PC-9 (cell line): Measurements from ENCODE around the gene MIDN. TPM values are rescaled to one million over a fixed set of nuclear protein-coding genes. Genes with fewer than 3 reads are reported as not detected.
A peak's percentile ranks its signal among the peaks of the same experiment; 100 is the strongest.

Experiments
- BruUV-seq: library from RNA; stranded (reverse); fragments of 400-500 nt; replicated peaks from 2 replicates; lab custom pipeline; 2021; lab: Mats Ljungman, UMichigan
- CTCF ChIA-PET: fragments of 300-600 bp; sonication (Branson Sonifier 250); formaldehyde crosslinking; loops from one replicate; lab custom pipeline; 2022; ENCODE audit warnings: antibody characterized with exemption; lab: Charles Lee
- POLR2A ChIA-PET: fragments of 300-600 bp; sonication (Branson Sonifier 250); formaldehyde crosslinking; loops from one replicate; lab custom pipeline; 2022; ENCODE audit warnings: antibody characterized with exemption; ENCODE audit not compliant: unreplicated experiment; lab: Charles Lee
- DNase-seq, 2 experiments: peaks; one replicate each; pipeline versions ENCODE4 v3.0.0 to v3.0.0-alpha.2; 2015 to 2022; ENCODE audit warnings: mixed read lengths in 1 of 2
- H2AFZ ChIP-seq: fragments of 200-600 bp; sonication (generic); 2 replicates; pipeline ENCODE4 v1.8.1; 2017; ENCODE audit warnings: antibody characterized with exemption
- H3F3A ChIP-seq: fragments of 200-600 bp; sonication (generic); 2 replicates; pipeline ENCODE4 v1.8.1; 2017; ENCODE audit warnings: antibody characterized with exemption, mild to moderate bottlenecking, low read depth; ENCODE audit not compliant: insufficient read depth
- H3K27ac ChIP-seq: fragments of 200-600 bp; sonication (generic); 2 replicates; pipeline ENCODE4 v1.6.1; 2016; ENCODE audit warnings: mixed run types
- H3K27me3 ChIP-seq: fragments of 200-600 bp; sonication (generic); 2 replicates; pipeline ENCODE4 v1.6.1; 2016; ENCODE audit warnings: low read depth, mixed run types; ENCODE audit not compliant: insufficient read depth
- H3K36me3 ChIP-seq: fragments of 200-600 bp; sonication (generic); 2 replicates; pipeline ENCODE4 v1.6.1; 2016; ENCODE audit warnings: low read depth, mixed run types
- H3K4me1 ChIP-seq: fragments of 200-600 bp; sonication (generic); replicated peaks from 2 replicates; pipeline ENCODE4 v1.6.1; 2016; ENCODE audit warnings: mixed run types; ENCODE audit not compliant: insufficient read depth
- H3K4me2 ChIP-seq: fragments of 200-600 bp; sonication (generic); 2 replicates; pipeline ENCODE4 v1.6.1; 2017; ENCODE audit warnings: mixed run types
- H3K4me3 ChIP-seq: fragments of 200-600 bp; sonication (generic); 2 replicates; pipeline ENCODE4 v1.6.1; 2016; ENCODE audit warnings: mixed run types
- H3K79me2 ChIP-seq: fragments of 200-600 bp; sonication (generic); 2 replicates; pipeline ENCODE4 v1.6.1; 2017; ENCODE audit warnings: low read depth, mixed run types
- H3K9me2 ChIP-seq: fragments of 200-600 bp; sonication (generic); 2 replicates; pipeline ENCODE4 v1.8.1; 2017; ENCODE audit warnings: mild to moderate bottlenecking; ENCODE audit not compliant: insufficient read depth
- H3K9me3 ChIP-seq: fragments of 200-600 bp; sonication (generic); 2 replicates; pipeline ENCODE4 v1.8.1; 2016; ENCODE audit warnings: low read depth; ENCODE audit not compliant: insufficient read depth
- H4K20me1 ChIP-seq: fragments of 200-600 bp; sonication (generic); 2 replicates; pipeline ENCODE4 v1.8.1; 2017; ENCODE audit not compliant: insufficient read depth
- CTCF ChIP-seq: fragments of 200-600 bp; sonication (generic); conservative IDR thresholded peaks from 2 replicates; pipeline ENCODE4 v1.6.1; 2017; ENCODE audit warnings: mixed run types, antibody characterized with exemption, mild to moderate bottlenecking, moderate library complexity
- EZH2 ChIP-seq: fragments of 200-600 bp; sonication (generic); IDR thresholded peaks from 2 replicates; pipeline ENCODE4 v1.8.0; 2017; ENCODE audit warnings: antibody characterized with exemption, low read depth
- intact Hi-C: fragments of 100-400 bp; cut with micrococcal nuclease; formaldehyde crosslinking; loops from one replicate; pipeline ENCODE4 v1.10.0; 2022; ENCODE audit not compliant: unreplicated experiment
- total RNA-seq: library from RNA; stranded (reverse); gene quantifications from 2 replicates; pipeline ENCODE4 v1.2.3, GENCODE V29; 2021

MIDN gene
- total RNA-seq, 1 experiment from 2014 or later, result 61.4 TPM

- no TSS peak for BruUV-seq
- no peaks in the 10 kb centered on the region for H3K36me3 ChIP-seq
- POLR2A ChIA-PET, result interaction anchor here (0.5 to 0.7 kb wide), 3 partner anchors 11 to 534 kb away, joined by 3 to 8 read pairs (median 3); partner anchors contain the start of gene CIRBP
- TF ChIP-seq CTCF, result peak; percentile 83
- no peak for TF ChIP-seq EZH2
- no peaks in the 10 kb centered on the region for H3K27me3 ChIP-seq
- H3K4me3 ChIP-seq, result no peak overlapping the region
- no peaks in the 10 kb centered on the region for H3K9me3 ChIP-seq
- H3K27ac ChIP-seq, result no peak overlapping the region
- H3F3A ChIP-seq, result peaks cover 14% of the 10 kb centered on the region; the same call in 1 of the 2 replicates
- no peaks in the 10 kb centered on the region for H3K9me2 ChIP-seq
- H3K4me2 ChIP-seq, result no peak overlapping the region
- intact Hi-C loops, result loop anchor here (2.0 to 5.0 kb wide), 2 partner anchors 93 to 392 kb away; no protein-coding TSS in a partner anchor
- H3K4me1 ChIP-seq, result no peaks in the 10 kb centered on the region
- CTCF ChIA-PET, result interaction anchor here (0.6 kb wide), 1 partner anchor 397 kb away, joined by 3 read pairs; no protein-coding TSS in a partner anchor
- H2AFZ ChIP-seq, result no peak overlapping the region
- peaks cover 13% of the 10 kb centered on the region for H3K79me2 ChIP-seq
- peak; percentile 48 to 77 for DNase-seq
- peaks cover 5% of the 10 kb centered on the region for H4K20me1 ChIP-seq
Measured at GRCh38 chr19:1279782-1280341, 31.5 kb downstream of the MIDN start.

- H4K20me1 ChIP-seq, result peaks cover 5% of the 10 kb centered on the region
- no peaks in the 10 kb centered on the region for H3K27me3 ChIP-seq
- H2AFZ ChIP-seq, result no peak overlapping the region
- H3K79me2 ChIP-seq, result peaks cover 13% of the 10 kb centered on the region
- POLR2A ChIA-PET, result no interaction called here
- intact Hi-C loops, result no loop called here
- BruUV-seq, result no TSS peak
- no peaks in the 10 kb centered on the region for H3K36me3 ChIP-seq
- H3K4me2 ChIP-seq, result no peak overlapping the region
- no peak overlapping the region for H3K27ac ChIP-seq
- no peak for TF ChIP-seq CTCF
- TF ChIP-seq EZH2, result no peak
- no peak for DNase-seq
- H3F3A ChIP-seq, result peaks cover 14% of the 10 kb centered on the region; the same call in 1 of the 2 replicates
- no peaks in the 10 kb centered on the region for H3K9me2 ChIP-seq
- H3K9me3 ChIP-seq, result no peaks in the 10 kb centered on the region
- CTCF ChIA-PET, result interaction anchor here (0.7 kb wide), 1 partner anchor 40 kb away, joined by 3 read pairs; no protein-coding TSS in a partner anchor
- H3K4me1 ChIP-seq, result no peaks in the 10 kb centered on the region
- no peak overlapping the region for H3K4me3 ChIP-seq
Measured at GRCh38 chr19:1280636-1281568, 32.5 kb downstream of the MIDN start.

- Histone ChIP-seq H3K9me2 (no peaks in the 10 kb centered on the region), H3K4me1 (no peaks in the 10 kb centered on the region), H3K4me3 (no peak overlapping the region), H3K4me2 (no peak overlapping the region), H4K20me1 (peaks cover 5% of the 10 kb centered on the region), H3K9me3 (no peaks in the 10 kb centered on the region), H2AFZ (no peak overlapping the region), H3K36me3 (no peaks in the 10 kb centered on the region), H3F3A (peaks cover 14% of the 10 kb centered on the region; the same call in 1 of the 2 replicates), H3K27ac (no peak overlapping the region), H3K79me2 (peaks cover 5% of the 10 kb centered on the region), H3K27me3 (0 out of 2 replicates have a peak, but pooled peaks cover 3% of the 10 kb centered on the region)
- POLR2A ChIA-PET, result no interaction called here
- CTCF ChIA-PET, result no interaction called here
- DNase-seq, result no peak
- BruUV-seq, result no TSS peak
- TF ChIP-seq EZH2 (no peak), CTCF (no peak)
- intact Hi-C loops, result no loop called here
Measured at GRCh38 chr19:1281569-1282287, 33.3 kb downstream of the MIDN start.
